ENCODE measurements around the gene IFNL2. TPM values are rescaled to one million over a fixed set of nuclear protein-coding genes. Genes with fewer than 3 reads are reported as not detected.

IFNL2 gene
- total and polyA plus RNA-seq, 2 donors (not counting 1 experiment from before 2014, with no cell fraction given) = not detected

DNA sequence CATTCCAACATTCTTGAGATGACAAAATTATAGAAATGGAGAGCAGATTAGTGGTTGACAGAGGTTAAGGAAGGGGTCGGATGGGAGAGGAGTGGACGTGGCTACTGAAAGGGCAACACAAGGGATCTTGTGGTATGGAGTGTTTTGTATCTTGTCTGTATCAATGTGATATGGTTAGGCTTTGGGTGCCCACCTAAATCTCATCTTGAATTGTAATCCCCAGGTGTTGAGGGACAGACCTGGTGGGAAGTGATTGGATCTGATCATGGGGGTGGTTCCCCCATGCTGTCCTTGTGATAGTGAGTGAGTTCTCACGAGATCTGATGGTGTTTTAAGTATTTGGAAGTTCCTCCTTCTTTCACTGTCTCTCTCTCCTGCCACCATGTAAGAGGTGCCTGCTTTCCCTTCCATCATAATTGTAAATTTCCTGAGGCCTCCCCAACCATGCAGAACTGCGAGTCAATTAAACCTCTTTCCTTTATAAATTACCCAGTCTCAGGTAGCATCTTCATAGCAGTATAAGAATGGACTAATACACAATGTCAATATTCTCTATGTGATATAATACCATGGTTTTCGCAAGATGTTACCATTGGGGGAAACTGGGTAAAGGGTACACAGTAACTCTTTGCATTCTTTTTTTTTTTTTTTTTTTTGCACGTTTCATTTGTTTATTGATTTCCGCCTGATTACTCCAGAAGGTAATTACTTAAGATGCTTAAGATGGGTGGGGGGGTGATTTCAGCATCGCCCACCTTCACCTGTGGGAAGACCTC, 14.6 kb upstream of the IFNL2 start:
- no peaks in the 10 kb centered on the region for H3K9me3 ChIP-seq (ENCODE audit: control insufficient read depth, insufficient read depth, low read depth, low read length)
- no peak overlapping the region for H3K9ac ChIP-seq (ENCODE audit: insufficient read depth, low read length)
- H4K20me1 ChIP-seq (ENCODE audit: control insufficient read depth, extremely low read depth, insufficient read depth, low read length) = no peaks in the 10 kb centered on the region
- H3K4me2 ChIP-seq (ENCODE audit: extremely low read depth, insufficient read depth, low read length) = no peak overlapping the region
- DNase-seq (ENCODE audit: low read depth in 2 of 2) = no peak
- no peak overlapping the region for H3K27ac ChIP-seq (ENCODE audit: insufficient read depth, low read length)
- H3K27me3 ChIP-seq (ENCODE audit: control insufficient read depth, insufficient read depth, low read length) = peaks cover 18% of the 10 kb centered on the region
- TF ChIP-seq, protein P1, sequence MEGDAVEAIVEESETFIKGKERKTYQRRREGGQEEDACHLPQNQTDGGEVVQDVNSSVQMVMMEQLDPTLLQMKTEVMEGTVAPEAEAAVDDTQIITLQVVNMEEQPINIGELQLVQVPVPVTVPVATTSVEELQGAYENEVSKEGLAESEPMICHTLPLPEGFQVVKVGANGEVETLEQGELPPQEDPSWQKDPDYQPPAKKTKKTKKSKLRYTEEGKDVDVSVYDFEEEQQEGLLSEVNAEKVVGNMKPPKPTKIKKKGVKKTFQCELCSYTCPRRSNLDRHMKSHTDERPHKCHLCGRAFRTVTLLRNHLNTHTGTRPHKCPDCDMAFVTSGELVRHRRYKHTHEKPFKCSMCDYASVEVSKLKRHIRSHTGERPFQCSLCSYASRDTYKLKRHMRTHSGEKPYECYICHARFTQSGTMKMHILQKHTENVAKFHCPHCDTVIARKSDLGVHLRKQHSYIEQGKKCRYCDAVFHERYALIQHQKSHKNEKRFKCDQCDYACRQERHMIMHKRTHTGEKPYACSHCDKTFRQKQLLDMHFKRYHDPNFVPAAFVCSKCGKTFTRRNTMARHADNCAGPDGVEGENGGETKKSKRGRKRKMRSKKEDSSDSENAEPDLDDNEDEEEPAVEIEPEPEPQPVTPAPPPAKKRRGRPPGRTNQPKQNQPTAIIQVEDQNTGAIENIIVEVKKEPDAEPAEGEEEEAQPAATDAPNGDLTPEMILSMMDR (conservative IDR thresholded peaks at IDR 0.05 in 1 of 2, IDR thresholded peaks at IDR 0.05 in 1 of 2; ENCODE audit: low read depth in 1 of 2, low read length in 2 of 2) = no peak
- TF ChIP-seq EZH2 (IDR thresholded peaks at IDR 0.05; ENCODE audit: low read length, missing control alignments) = no peak
- H2AFZ ChIP-seq (ENCODE audit: low read length) = no peak overlapping the region
- no peaks in the 10 kb centered on the region for H3K36me3 ChIP-seq (ENCODE audit: control insufficient read depth, insufficient read depth, low read length)
- H3K79me2 ChIP-seq (ENCODE audit: control insufficient read depth, insufficient read depth, low read length) = no peaks in the 10 kb centered on the region
- H3K4me1 ChIP-seq (ENCODE audit: control insufficient read depth, extremely low read depth, insufficient read depth, low read length) = no peaks in the 10 kb centered on the region
- H3K4me3 ChIP-seq (replicated peaks in 1 of 4; ENCODE audit: control extremely low read depth in 1 of 4, insufficient read depth in 1 of 4, low read depth in 3 of 4, low read length in 4 of 4) = no peak overlapping the region

DNA sequence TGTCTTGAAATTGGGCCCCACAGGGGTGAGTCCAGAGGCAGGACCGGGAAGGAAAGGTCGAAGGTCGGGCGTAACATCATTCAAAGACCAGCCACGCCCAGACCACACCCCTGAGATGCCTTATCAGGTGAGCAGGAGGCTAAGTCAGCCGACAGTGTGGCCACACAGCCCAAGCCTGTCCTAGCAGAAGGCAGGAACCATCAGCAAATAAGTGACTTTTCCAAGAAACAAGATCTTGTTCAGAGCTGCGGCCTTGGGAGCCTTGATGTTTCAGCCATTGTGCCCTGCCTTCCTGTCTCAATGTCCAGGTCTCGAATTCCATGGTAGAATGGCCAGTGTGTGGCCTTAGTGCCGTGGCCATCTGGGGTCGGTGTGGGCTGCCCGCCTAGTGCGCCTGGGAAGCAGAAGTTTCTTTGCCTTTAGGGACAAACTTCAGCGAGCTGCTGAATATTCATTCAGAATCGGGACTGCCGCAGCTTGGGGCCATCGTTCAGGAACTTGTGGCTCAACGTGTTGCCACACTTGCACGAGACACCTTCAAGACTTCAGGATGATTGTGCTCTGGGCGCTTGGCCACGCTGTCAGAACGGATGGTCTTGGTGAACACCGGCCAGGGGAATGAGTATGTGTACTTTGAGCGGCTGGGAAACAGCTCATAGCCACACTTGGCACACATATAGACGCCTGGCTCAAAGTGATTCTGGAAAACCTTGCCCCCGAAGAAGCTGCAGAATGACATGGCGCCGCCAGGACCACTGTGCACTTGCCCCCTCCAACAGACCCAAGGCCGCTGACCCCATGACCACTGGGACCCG, 13.5 kb upstream of the IFNL2 start:
- Histone ChIP-seq H3K27me3 (ENCODE audit: control insufficient read depth, insufficient read depth, low read length) (peaks cover 7% of the 10 kb centered on the region), H3K36me3 (ENCODE audit: control insufficient read depth, insufficient read depth, low read length) (no peaks in the 10 kb centered on the region), H3K4me3 (replicated peaks in 1 of 4; ENCODE audit: control extremely low read depth in 1 of 4, insufficient read depth in 1 of 4, low read depth in 3 of 4, low read length in 4 of 4) (no peak overlapping the region), H3K79me2 (ENCODE audit: control insufficient read depth, insufficient read depth, low read length) (no peaks in the 10 kb centered on the region), H3K4me1 (ENCODE audit: control insufficient read depth, extremely low read depth, insufficient read depth, low read length) (no peaks in the 10 kb centered on the region), H3K27ac (ENCODE audit: insufficient read depth, low read length) (no peak overlapping the region), H3K9ac (ENCODE audit: insufficient read depth, low read length) (no peak overlapping the region), H4K20me1 (ENCODE audit: control insufficient read depth, extremely low read depth, insufficient read depth, low read length) (no peaks in the 10 kb centered on the region), H3K9me3 (ENCODE audit: control insufficient read depth, insufficient read depth, low read depth, low read length) (no peaks in the 10 kb centered on the region), H2AFZ (ENCODE audit: low read length) (no peak overlapping the region), H3K4me2 (ENCODE audit: extremely low read depth, insufficient read depth, low read length) (no peak overlapping the region)
- TF ChIP-seq, protein P1 (conservative IDR thresholded peaks at IDR 0.05 in 1 of 2, IDR thresholded peaks at IDR 0.05 in 1 of 2; ENCODE audit: low read depth in 1 of 2, low read length in 2 of 2) = no peak
- no peak for DNase-seq (ENCODE audit: low read depth in 2 of 2)

DNA sequence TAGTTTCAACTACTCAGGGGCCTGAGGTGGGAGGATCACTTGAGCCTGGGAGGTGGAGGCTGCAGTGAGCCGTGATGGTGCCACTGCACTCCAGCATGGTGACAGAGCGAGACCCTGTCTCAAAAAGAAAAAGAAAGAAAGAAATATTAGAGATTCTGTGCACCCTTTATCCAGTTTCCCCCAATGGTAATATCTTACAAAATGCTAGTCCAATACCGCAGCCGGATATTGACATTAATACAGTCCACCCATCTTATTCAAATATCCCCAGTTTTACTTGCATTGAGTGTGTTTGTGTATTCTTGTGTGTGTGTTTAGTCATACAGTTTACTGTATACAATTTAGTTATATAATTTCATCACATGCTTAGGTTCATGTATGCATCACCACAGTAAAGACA, 11.0 kb upstream of the IFNL2 start:
- Histone ChIP-seq H3K4me3 (replicated peaks in 1 of 4; ENCODE audit: control extremely low read depth in 1 of 4, insufficient read depth in 1 of 4, low read depth in 3 of 4, low read length in 4 of 4) (no peak overlapping the region), H3K36me3 (ENCODE audit: control insufficient read depth, insufficient read depth, low read length) (no peaks in the 10 kb centered on the region), H3K9ac (ENCODE audit: insufficient read depth, low read length) (no peak overlapping the region), H4K20me1 (ENCODE audit: control insufficient read depth, extremely low read depth, insufficient read depth, low read length) (no peaks in the 10 kb centered on the region), H3K4me2 (ENCODE audit: extremely low read depth, insufficient read depth, low read length) (no peak overlapping the region), H3K27ac (ENCODE audit: insufficient read depth, low read length) (no peak overlapping the region), H3K27me3 (ENCODE audit: control insufficient read depth, insufficient read depth, low read length) (peaks cover 8% of the 10 kb centered on the region), H3K79me2 (ENCODE audit: control insufficient read depth, insufficient read depth, low read length) (no peaks in the 10 kb centered on the region), H3K4me1 (ENCODE audit: control insufficient read depth, extremely low read depth, insufficient read depth, low read length) (no peaks in the 10 kb centered on the region), H2AFZ (ENCODE audit: low read length) (no peak overlapping the region), H3K9me3 (ENCODE audit: control insufficient read depth, insufficient read depth, low read depth, low read length) (no peaks in the 10 kb centered on the region)
- TF ChIP-seq, protein P1 (conservative IDR thresholded peaks at IDR 0.05 in 1 of 2, IDR thresholded peaks at IDR 0.05 in 1 of 2; ENCODE audit: low read depth in 1 of 2, low read length in 2 of 2) = no peak
- TF ChIP-seq EZH2 (IDR thresholded peaks at IDR 0.05; ENCODE audit: low read length, missing control alignments) = no peak
- no peak for DNase-seq (ENCODE audit: low read depth in 2 of 2)
